Measurements from ENCODE around the gene HNRNPA2B1.

The HNRNPA2B1 gene

GRCh38 chr7:26141077-26141476 lies 59.5 kb downstream of the HNRNPA2B1 start:
- no peak for DNase-seq

GRCh38 chr7:26140380-26140779 lies 60.2 kb downstream of the HNRNPA2B1 start:
- no peak for DNase-seq

Measured in CD4-positive, alpha-beta T cell treated with Interleukin-6 for 4 hours (primary cell).